ENCODE results near the gene UPF1. TPM values are rescaled to one million over a fixed set of nuclear protein-coding genes. Genes with fewer than 3 reads are reported as not detected.

Gene UPF1
- polyA plus RNA-seq, 1 of the 3 experiments (the other 2 are of a cell fraction) = 33.3 TPM

DNA sequence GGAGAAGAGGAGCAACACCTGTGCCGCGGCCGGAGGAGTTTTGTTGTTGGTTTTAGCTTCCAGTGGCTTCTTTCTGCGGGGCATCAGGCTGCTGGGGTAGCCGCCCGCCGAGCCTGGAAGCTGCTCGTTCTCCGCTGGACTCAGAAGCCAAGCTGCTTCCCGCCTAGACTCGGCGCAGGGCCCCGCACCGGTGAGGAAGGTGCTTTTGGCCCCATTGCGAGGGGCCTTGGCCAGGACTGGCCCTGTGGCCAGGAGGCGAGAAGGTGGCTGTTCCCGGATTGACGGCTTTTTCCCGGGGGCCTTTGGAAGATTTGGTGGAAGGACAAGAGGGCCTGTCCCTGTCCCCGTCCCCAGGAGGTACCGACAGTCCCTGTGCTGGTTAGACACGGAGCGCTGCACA lies 35.4 kb downstream of the UPF1 start:
- Histone ChIP-seq H4K20me1 (ENCODE audit: insufficient read depth) (no peaks in the 10 kb centered on the region), H3K36me3 (replicated peaks in 1 of 2; ENCODE audit: control insufficient read depth in 1 of 2, insufficient read depth in 2 of 2, low read length in 1 of 2) (peaks cover 10 to 49% of the 10 kb centered on the region in 2 experiments)
- CTCF ChIA-PET = interaction anchor here (0.6 to 10.3 kb wide), 19 partner anchors 9 to 924 kb away, joined by 3 to 201 read pairs (median 5); partner anchors contain the start of genes CERS1, COMP, REX1BD and UBA52

More for the DNA sequence above, 35.4 kb downstream of the UPF1 start:
- H3K9ac ChIP-seq = no peak overlapping the region
- 95% methylated on average over 21 of the region's 23 CpGs for WGBS (ENCODE audit: low lambda C conversion rate)
- POLR2A ChIA-PET = no interaction called here
- H3K9me3 ChIP-seq = no peaks in the 10 kb centered on the region
- H2AFZ ChIP-seq (ENCODE audit: low read depth) = no peak overlapping the region
- no peak overlapping the region for H3K27ac ChIP-seq (ENCODE audit: low read depth in 2 of 2, low read length in 1 of 2)
- no peak overlapping the region for H3K4me3 ChIP-seq (ENCODE audit: low read depth in 2 of 2, low read length in 1 of 2)
- H3K4me2 ChIP-seq = no peak overlapping the region
- no peaks in the 10 kb centered on the region for H3K9me2 ChIP-seq
- no peaks in the 10 kb centered on the region for H3K4me1 ChIP-seq (ENCODE audit: control insufficient read depth in 1 of 2, insufficient read depth in 2 of 2, low read depth in 1 of 2, low read length in 1 of 2)
- TF ChIP-seq, protein P1, sequence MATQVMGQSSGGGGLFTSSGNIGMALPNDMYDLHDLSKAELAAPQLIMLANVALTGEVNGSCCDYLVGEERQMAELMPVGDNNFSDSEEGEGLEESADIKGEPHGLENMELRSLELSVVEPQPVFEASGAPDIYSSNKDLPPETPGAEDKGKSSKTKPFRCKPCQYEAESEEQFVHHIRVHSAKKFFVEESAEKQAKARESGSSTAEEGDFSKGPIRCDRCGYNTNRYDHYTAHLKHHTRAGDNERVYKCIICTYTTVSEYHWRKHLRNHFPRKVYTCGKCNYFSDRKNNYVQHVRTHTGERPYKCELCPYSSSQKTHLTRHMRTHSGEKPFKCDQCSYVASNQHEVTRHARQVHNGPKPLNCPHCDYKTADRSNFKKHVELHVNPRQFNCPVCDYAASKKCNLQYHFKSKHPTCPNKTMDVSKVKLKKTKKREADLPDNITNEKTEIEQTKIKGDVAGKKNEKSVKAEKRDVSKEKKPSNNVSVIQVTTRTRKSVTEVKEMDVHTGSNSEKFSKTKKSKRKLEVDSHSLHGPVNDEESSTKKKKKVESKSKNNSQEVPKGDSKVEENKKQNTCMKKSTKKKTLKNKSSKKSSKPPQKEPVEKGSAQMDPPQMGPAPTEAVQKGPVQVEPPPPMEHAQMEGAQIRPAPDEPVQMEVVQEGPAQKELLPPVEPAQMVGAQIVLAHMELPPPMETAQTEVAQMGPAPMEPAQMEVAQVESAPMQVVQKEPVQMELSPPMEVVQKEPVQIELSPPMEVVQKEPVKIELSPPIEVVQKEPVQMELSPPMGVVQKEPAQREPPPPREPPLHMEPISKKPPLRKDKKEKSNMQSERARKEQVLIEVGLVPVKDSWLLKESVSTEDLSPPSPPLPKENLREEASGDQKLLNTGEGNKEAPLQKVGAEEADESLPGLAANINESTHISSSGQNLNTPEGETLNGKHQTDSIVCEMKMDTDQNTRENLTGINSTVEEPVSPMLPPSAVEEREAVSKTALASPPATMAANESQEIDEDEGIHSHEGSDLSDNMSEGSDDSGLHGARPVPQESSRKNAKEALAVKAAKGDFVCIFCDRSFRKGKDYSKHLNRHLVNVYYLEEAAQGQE (IDR thresholded peaks at IDR 0.05; ENCODE audit: low read depth, low read length) = no peak
- TF ChIP-seq FOXM1 (IDR thresholded peaks at IDR 0.05; ENCODE audit: low read depth) (no peak), EP300 (IDR thresholded peaks at IDR 0.05; ENCODE audit: borderline replicate concordance in 1 of 2, low read depth in 1 of 2, low read length in 1 of 2) (no peak), YY1 (IDR thresholded peaks at IDR 0.05; ENCODE audit: low read depth) (no peak), NRF1 (IDR thresholded peaks at IDR 0.05; ENCODE audit: low read depth, low read length) (no peak), NFIC (IDR thresholded peaks at IDR 0.05; ENCODE audit: borderline replicate concordance) (no peak), SMC3 (IDR thresholded peaks at IDR 0.05; ENCODE audit: low read depth, low read length) (no peak), RXRA (IDR thresholded peaks at IDR 0.05; ENCODE audit: borderline replicate concordance, low read depth) (no peak), GATA2 (CRISPR knock-in tag; IDR thresholded peaks at IDR 0.05) (no peak), POLR2AphosphoS5 (IDR thresholded peaks at IDR 0.05; ENCODE audit: low read depth, low read length) (no peak), JUND (IDR thresholded peaks at IDR 0.05) (no peak)
- TF ChIP-seq, protein P2, sequence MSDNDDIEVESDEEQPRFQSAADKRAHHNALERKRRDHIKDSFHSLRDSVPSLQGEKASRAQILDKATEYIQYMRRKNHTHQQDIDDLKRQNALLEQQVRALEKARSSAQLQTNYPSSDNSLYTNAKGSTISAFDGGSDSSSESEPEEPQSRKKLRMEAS (IDR thresholded peaks at IDR 0.05; ENCODE audit: low read depth) = no peak
- TF ChIP-seq, protein P3, sequence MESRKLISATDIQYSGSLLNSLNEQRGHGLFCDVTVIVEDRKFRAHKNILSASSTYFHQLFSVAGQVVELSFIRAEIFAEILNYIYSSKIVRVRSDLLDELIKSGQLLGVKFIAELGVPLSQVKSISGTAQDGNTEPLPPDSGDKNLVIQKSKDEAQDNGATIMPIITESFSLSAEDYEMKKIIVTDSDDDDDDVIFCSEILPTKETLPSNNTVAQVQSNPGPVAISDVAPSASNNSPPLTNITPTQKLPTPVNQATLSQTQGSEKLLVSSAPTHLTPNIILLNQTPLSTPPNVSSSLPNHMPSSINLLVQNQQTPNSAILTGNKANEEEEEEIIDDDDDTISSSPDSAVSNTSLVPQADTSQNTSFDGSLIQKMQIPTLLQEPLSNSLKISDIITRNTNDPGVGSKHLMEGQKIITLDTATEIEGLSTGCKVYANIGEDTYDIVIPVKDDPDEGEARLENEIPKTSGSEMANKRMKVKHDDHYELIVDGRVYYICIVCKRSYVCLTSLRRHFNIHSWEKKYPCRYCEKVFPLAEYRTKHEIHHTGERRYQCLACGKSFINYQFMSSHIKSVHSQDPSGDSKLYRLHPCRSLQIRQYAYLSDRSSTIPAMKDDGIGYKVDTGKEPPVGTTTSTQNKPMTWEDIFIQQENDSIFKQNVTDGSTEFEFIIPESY (IDR thresholded peaks at IDR 0.05; ENCODE audit: borderline replicate concordance, low read depth) = no peak
- no peaks in the 10 kb centered on the region for H3K79me2 ChIP-seq (ENCODE audit: insufficient read depth)
- H3F3A ChIP-seq (replicated peaks; ENCODE audit: insufficient read depth) = peaks cover 17% of the 10 kb centered on the region
- no peaks in the 10 kb centered on the region for H3K27me3 ChIP-seq (ENCODE audit: insufficient read depth)
- no peak for DNase-seq

Measured in SK-N-SH (cell line).